ENCODE measurements around the gene BCAP31.
"Not testable (repeated sequence)": the region's sequence is repeated elsewhere in the genome, so short reads cannot be mapped to it uniquely, and the experiment has no call there.

Gene BCAP31

DNA sequence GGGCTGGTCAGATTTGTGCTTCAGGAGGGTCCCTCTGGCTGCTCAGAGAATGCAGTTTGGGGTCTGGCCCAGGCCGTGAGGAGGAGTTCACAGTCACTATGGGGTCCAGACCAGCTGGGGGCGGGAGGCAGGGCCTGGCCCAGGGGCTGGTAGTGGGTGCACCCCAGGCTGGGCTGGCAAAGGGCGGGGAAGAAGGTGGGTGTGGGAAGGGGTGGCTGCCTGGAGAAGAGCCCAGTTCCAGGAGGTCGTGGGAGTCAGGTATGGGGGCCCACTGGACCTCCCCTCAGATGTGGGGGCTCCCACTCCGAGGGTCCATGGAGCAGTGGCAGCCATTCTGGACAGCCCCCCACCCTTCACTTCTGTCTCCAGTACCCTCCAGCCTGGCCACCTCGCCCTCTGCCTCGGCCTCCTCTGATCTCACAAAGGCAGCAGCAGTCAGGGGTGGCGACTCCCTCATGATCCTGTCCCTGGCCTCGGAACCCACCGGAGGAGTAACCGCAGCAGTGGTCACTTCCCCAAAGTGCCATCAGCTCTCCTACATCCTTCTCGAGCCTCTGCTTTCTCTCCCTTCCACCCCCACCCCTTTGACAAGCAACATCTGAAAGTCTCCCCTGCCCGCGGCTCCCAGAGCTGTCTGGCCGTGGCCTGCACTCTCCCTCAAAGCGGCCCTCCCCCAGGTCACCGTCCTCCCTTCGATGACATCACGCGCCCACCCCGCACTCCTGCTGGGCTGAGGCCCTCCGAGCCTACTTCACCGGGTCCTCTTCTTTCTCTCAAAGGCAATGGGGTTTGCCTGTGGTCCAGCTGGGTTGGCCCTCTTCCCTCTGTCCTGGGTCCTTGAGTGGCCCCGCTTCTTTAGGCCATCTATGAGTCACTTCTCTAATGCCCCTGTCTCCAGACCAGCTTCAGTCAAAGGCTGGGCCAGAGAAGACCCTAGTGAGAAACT lies 38.2 kb downstream of the BCAP31 start:
- no peak for DNase-seq (ENCODE audit: insufficient read length, low spot score)
- FAIRE-seq, result no peak

DNA sequence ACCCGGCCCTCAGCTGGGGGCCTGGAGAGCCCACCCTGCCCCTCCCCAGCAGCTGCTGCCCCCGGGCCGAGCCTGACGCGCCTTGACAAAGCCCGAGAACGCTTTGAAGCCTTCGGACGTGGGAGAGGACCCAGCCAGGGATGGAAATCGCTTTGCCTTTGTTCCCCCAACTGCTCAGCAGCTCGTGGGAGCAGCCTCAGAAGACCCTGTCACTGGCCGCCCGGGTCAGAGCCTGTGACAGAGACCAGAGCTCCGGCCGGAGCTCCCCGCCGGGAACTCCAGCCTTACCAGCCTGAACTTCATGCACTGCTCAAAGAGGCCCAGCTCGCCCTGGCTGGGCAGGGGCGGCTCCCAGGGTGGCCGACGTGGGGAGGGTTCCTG lies 39.0 kb downstream of the BCAP31 start:
- no peak for DNase-seq (ENCODE audit: insufficient read length, low spot score)
- FAIRE-seq, result no peak

DNA sequence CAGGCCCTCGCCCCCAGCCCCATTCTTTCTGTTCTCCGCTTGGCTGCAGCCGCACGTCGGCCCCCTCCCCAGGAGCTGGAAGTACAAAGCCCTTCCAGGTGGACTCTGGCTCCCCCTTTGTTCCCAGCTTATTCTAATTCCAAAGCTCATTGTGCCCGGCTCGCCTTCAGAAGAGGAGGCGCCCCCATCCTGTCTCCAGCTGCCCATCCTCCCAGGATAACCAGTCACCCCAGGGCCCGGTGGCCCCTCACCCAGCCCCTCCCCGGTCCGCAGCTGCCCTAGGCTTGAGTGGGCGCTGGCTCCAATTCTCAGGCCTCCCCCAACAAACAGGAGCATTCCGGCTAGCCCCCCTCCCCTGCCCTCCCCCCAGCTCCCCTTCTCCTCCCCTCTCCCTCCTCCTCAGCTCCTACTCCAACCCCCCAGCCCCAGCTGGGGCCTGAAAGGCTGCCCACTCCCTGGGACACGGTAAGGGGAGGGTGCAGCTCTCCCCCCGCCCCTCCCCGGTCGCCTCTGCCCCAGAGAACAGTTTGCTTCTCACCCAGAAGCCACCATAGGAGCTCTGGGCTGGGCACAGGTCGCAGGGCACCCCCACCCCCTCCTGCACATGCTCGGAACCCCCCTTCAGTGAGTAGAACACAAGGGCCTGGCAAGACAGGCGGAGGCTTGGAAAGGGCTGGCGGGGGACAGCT lies 39.6 kb downstream of the BCAP31 start:
- DNase-seq (ENCODE audit: insufficient read length, low spot score) (no peak), FAIRE-seq (no peak)

DNA sequence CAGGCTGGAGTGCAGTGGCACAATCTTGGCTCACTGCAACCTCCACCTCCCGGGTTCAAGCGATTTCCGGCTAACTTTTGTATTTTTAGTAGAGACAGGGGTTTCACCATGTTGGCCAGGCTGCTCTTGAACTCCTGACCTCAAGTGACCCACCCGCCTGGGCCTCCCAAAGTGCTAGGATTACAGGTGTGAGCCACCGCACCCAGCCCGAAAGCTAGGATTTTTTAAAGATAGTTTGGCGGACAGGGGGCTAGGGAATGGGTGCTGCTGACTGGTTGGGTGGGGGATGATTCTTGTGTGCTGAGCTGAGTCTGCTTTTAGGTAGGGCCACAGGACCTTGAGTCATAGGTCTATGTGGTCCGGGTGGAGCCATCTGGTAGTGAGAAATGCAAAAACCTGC lies 40.7 kb downstream of the BCAP31 start:
- FAIRE-seq, result not testable (repeated sequence)

DNA sequence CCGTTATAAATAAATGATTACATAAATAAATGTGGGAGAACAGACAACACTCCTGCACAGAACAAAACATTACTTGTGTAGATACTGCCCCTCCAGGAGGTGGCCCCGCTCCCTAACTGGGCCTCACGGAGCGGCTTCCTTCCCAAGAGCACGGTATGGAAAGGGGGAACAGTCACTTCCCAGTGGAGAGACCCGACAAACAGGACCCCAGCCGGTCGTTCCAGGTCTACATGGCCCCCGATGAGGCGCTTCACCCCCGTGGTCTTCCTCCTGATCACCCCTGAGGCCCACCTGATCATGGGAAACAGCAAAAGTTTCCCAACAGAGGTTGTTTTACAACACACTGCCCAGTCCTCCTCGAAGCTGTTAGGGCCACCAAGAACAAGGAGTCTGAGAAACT lies 43.0 kb downstream of the BCAP31 start:
- FAIRE-seq (no peak), DNase-seq (ENCODE audit: insufficient read length, low spot score) (no peak)

More for the DNA sequence above, 40.7 kb downstream of the BCAP31 start:
- DNase-seq (ENCODE audit: insufficient read length, low spot score), result not testable (repeated sequence)

DNA sequence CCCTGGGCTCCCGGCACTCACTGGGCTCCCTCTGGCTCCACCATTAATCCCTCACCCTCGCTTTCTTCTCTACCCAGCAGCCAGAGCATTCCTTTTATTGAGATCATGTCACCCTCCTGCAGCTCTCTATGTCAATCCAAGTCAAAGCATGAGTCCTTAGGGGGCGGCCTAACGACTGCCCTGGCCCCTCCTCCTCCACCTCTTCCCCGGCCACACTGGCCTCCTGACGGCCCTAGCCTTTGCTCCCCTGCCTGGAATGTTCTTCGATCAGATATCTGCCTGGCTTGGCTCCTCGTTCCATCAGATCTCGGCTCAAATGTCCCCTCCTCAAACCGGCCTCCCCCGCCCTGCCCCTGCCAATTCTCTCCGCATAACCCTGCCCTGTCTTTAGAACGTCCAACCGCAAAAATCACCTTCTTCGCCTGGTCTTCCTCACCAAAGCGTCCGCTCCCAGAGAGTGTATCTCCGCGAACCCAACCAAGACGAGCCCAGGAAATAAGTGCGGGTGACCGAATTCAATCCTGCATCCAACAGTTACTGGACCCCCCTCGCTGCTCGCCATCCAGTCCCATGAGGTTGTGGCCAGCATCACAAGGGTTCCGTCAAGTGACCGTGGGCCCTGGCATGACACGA lies 49.9 kb downstream of the BCAP31 start:
- DNase-seq (ENCODE audit: insufficient read length, low spot score), result no peak
- FAIRE-seq, result no peak

DNA sequence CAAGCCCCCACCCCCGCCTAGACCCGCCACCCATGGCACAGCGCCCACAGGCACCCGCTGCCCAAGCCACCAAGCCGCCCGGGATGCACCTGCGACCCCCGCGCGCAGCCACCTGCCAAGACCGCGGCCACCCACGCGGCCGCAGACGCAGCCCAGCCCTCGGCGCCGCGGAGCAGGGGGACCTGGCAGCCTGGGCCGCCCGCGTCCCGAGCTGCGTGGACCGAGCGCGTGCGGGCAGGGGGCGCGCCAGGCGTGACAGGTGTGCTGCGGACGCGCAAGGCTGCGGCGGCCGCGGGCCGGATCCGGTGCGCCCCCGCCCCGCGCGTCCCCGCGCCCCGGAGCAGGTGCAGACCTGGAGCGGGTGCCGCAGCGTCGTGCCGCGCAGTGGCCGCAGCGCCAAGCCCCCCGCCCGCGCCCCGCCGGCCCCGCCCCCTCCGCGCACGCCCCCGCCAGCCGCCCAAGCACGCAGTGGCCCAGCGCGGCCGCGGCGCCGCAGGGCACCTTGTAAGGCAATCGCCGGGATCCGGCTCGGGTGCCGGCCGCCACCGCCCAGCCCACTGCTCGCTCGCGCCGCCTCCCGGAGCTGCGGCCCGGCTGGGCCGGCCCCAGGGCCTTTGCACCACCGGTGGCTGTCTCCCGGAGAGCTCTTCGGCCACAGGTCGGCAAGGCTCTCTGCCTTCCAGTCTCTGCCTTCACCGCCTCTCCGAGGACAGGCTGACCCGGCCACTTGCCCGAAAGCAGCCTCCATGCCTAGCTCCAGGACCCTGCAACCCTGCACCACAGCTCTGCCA lies 50.6 kb downstream of the BCAP31 start, which contains the start of gene PNCK:
Gene PNCK, minus strand, starts transcription at position 386 of the 791 bp plus-strand sequence. CDS start 737 bp downstream, outside the sequence.
- no peak for FAIRE-seq
- no peak for DNase-seq (ENCODE audit: insufficient read length, low spot score)

DNA sequence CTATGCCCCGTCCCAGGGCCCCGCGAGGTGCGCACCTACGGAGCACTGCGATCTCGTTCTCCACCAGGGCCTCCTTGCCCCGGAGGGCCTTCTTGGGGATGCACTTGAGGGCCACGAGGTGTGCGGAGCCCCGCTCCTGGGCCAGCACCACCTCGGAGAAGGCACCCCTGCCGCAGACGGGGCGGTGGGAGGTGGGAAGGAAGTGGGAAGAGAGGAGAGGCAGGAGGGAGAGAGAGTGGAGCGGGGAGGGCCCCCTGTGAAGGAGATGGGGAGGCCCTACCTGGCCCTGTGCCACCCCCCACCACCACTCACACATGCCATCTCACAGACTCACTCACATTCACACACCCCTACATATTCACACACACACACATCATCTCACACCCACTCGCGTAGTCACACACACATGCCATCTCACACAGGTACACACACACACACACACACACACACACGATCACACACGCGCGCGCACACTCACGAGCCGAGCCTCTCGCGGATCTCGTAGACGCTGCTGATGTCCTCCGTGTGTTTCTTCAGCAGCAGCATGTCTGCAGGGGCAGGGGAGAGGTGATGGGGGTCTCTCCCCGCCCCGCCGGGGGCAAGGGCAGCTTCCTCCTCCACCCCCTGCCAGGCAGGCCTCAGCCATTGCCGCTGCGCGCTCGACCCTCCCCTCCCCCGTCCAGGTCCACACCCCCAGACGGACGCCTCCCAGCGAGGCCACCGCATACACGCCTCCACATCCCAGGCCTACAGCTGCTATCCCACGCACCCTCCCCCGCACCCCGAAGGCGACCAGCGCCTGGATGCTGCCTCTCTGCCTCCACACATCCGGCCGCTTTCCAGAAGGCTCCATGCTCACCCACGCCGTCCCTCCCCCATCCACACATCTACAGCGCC lies 51.4 kb downstream of the BCAP31 start:
- no peak for DNase-seq (ENCODE audit: insufficient read length, low spot score)
- FAIRE-seq, result no peak

DNA sequence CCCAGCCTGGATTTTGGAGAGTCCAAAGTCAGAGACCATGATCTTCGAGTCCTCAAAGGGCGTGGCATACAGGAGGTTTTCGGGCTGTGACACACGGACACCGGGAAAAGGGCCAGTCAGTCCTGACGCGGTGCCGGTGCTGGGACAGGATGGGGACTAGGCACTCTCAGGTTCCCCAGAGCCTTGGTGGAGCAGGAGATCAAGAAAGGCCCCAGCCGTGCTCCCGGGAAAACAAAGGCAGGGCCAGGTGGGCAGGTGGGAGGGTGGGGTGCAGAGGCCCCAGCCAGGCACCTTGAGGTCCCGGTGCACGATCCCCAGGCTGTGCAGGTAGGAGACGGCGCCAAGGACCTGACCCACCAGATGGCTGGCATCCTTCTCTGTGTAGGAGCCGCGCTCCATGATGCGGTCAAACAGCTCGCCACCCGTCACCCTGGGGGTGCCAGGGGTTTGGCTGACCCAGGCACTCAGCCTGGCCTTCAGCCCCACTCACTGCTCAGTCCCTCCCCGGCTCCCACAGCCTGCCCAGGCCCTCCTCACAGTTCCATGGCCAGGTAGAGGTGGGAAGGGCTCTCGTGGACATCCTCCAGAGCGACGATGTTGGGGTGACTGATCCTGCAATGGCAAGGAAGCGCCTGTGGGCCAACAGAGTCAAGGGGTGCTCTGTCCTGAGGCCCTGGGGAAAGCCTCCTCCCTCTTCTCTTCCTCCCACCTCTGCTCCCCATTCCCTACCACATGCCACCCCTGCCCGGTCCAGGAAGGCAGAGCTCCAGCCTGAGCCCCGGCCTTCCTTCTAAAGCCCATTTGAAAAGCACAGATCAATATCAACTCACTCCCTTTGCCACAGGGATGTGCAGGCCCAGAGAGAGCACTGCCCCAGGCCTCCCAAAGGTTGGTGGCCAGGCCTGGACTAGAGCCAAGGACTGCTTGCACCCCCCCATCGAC lies 52.3 kb downstream of the BCAP31 start:
- DNase-seq (ENCODE audit: insufficient read length, low spot score) (no peak), FAIRE-seq (no peak)

DNA sequence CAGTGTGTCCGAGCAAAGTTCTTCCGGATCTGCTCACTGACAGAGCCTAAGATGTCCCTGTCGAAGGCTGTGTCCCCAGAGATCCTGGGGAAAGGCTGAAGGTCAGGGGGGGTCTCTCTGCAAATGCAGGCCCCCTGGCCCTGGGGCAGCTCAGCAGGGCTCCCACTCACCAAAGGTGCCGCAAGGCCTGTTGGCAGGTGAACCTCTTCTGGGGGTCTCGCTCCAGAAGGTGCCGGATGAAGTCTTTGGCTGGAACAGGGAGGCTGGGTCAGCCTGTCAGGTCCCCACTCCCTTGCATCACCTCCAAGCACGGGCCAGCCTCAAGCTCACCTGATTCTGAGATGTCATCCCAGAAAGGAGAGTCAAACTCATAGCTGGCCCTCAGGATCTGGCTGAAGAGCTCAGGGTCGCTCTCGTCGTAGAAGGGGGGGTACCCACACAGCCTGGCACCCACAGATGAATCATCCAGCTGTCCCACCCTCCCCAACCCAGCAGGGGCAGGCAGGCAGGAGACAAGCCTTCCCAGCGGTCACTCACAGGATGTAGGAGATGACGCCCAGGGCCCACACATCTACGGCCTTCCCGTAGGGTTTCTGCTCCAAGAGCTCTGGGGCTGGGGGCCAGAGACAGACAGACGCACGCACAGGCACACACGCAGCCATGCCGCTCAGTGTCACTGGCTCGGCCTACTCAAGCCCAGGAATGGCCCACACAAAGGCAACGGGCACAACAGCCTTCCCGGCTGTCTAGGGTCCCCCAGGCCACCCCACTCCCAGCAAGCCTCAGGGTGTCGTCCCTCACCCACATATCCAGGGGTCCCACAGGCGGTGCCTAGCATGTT lies 53.2 kb downstream of the BCAP31 start:
- no peak for FAIRE-seq

DNA sequence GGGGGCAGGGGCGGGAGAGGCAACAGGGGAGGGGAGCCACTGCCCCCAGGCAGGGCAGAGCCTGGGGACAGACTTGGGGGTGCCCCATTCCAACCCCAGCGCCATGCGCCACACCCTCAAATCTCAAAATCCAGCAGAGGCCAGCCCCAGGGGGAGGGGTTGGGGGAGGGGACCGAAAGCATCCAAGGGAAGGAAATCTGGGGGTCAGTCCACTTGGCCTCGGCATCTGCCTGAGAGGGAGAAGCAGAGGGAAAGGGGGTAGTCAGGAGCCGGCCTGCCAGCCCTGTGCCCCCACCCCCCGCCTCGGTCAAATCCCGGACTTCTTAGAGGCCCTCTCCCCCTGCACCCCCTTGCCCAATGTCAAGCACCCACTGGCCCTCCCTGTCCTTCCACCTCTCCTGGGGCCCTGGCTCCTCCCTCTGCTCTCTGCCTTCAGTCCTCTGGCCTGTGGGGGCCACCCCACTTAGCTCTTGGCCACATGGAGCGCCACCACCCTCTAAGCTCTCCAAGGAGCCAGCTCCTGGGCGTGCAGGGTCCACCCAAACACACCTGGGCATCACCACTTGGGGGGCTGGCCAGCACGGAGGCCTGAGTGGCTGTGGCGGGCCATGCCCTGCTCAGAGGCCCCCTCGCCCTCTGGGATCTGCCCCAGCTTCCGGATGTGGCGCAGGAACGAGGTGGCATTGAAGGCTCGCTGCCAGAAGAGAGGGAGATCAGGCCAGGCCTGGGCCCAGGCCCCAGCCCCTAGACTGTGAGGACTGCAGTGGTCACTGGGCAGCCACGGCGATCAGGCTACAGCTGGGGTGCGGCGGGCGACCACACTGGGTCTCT lies 54.1 kb downstream of the BCAP31 start:
- no peak for DNase-seq (ENCODE audit: insufficient read length, low spot score)
- FAIRE-seq, result no peak

More for the DNA sequence above, 53.2 kb downstream of the BCAP31 start:
- DNase-seq (ENCODE audit: insufficient read length, low spot score), result no peak

DNA sequence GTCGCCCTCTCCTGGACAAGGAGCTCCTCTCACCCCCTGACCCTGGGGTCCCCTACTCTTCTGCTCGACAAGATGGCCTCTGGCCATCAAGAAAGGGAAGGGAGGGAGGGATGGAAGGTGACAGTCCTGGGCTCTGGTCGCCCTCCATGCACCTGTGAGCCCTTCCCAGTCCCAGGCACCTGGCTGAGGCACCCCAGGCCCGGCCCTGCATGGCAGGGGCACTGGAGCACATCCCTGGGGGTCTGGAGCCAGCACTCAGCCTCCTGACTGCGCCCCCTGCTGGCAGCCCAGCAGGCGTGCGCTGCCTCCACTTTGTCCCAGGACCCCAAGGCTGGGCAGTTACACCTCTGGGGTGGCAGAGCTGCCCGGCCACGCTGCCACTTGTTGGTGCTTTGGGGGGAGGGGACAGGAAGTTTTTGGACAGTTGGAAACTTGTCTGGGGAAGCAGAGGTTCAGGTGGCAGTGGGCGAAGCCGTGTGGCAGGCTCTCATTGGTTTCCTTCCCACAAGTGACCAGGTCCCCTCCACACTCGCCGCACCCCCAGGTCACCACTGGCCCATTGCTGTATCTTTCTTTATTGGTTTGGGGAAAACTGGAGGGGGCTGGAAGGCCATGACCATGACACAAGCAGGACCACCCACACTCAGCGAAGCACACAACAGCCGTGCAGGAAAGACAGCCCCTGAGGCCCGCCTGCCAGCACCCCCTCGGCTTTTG lies 54.9 kb downstream of the BCAP31 start:
- DNase-seq (ENCODE audit: insufficient read length, low spot score) (no peak), FAIRE-seq (no peak)

DNA sequence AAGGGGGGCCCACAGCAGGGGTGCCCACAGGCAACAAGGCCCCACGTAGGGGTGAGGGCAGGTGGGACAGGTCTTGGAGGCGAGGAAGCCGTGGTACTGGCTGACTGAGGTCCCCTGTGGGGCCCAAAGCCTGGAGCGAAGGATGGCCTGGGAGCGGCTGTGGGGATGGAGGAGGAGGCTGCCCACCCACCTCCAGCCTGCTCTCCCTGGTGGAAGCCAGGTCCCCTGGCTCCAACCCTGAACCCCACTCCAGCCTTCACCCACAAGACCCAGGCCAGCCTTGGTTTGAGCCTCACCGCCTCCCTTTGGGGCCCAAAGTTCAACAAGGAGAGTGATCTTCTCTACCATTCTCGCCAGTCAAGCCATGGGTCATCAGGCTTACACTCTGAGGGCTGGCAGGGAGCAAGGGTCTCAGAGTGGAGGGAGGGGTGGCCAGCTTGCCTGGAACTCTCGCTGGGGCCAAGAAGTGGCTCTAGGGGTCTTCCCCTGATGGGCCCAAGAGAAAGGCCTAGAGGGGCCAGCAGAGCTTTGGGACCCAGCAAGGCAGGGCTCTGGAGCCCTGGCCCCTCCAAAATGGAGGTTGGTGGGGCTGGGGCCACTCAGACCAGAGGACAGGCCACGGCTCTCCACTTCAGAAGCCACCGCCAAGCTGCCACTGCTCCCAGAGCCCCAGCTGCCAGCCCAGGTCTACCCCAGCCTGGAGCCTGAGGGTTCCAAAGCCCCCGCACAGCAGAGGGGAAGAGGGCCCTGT lies 55.6 kb downstream of the BCAP31 start:
- DNase-seq (ENCODE audit: insufficient read length, low spot score) (no peak), FAIRE-seq (no peak)

DNA sequence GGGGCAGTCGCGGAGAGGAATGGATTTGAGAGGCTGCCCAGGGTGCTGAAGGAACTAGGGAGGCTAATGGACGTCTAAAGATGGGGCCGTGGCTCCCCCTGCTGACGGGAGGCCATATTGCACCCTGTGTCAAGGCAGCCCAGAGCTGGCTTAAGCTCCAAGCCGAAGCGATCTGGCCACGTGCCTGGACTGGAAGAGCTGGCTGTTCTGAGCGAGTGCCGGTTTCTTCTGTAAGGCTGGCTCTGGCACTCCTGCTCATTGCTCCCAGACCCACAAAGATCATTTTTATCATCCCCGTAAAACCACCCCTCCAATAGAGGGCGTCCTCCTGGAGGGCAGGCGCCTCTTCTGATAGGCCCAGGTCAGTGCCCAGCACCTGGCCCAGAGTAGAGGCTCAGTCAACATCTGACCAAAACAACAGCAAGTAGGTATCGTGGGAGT lies 56.2 kb downstream of the BCAP31 start:
- peak; percentile 60 for DNase-seq (ENCODE audit: insufficient read length, low spot score)
- FAIRE-seq, result no peak

DNA sequence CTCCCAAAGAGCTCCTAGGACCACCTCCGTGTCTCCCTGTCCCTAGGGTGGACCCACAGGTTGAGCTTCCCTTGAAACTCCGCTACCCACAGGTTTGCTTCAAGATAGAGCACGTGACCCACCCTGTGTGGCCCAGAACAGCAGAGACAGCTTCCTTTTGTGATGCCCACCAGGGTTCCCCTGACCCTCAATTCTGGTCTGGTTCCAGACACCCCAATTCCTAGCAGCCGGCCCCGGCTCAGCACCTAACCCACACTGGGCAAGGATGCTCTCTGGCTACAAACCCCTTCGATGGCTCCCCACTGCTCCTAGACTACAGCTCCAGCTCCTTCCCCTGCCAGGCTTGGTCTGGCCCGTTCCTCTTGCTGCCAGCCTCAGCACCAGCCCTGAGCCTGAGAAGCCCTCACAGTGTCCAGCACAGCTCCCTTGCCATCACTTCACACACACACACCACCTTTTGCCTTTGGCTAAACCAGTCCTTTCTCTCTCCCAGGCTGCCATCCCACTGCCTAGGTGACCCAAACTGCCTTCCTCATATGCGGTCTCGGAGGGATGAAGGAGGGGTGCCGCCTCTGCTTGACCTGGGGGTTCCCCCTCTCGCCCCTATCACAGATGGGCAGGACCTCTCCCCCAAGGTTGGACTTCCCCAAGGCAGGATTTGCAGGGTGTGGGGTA lies 56.8 kb downstream of the BCAP31 start:
- DNase-seq (ENCODE audit: insufficient read length, low spot score) (no peak), FAIRE-seq (no peak)

Measured in HTR-8/SVneo (cell line).